HEK293T (cell line): ENCODE results near the gene CCDC88B.
A peak's percentile ranks its signal among the peaks of the same experiment; 100 is the strongest.

ENCODE experiments used
- ARNT ChIP-seq: fragments of 450-650 bp; IDR thresholded peaks from 2 replicates; pipeline ENCODE4 v1.6.1; 2017; ENCODE audit warnings: mild to moderate bottlenecking
- BHLHE40 ChIP-seq: fragments of 450-650 bp; IDR thresholded peaks from 2 replicates; pipeline ENCODE4 v1.6.1; 2016; ENCODE audit warnings: mild to moderate bottlenecking, moderate library complexity, borderline replicate concordance
- CTBP1 ChIP-seq: fragments of 450-650 bp; IDR thresholded peaks from 2 replicates; pipeline ENCODE4 v1.6.1; 2016; ENCODE audit warnings: borderline replicate concordance
- FOXA1 ChIP-seq: fragments of 450-650 bp; IDR thresholded peaks from 2 replicates; pipeline ENCODE4 v1.6.1; 2016; ENCODE audit warnings: mild to moderate bottlenecking
- FOXK2 ChIP-seq: fragments of 450-650 bp; IDR thresholded peaks from 2 replicates; pipeline ENCODE4 v1.6.1; 2016; ENCODE audit warnings: mild to moderate bottlenecking
- SP1 ChIP-seq: fragments of 450-650 bp; IDR thresholded peaks from 2 replicates; pipeline ENCODE4 v1.6.1; 2017
- SUZ12 ChIP-seq: fragments of 450-650 bp; IDR thresholded peaks from 2 replicates; pipeline ENCODE4 v1.6.1; 2016; ENCODE audit warnings: mild to moderate bottlenecking
- TARDBP ChIP-seq: fragments of 450-650 bp; IDR thresholded peaks from 2 replicates; pipeline ENCODE4 v1.6.1; 2016
- ZNF384 ChIP-seq: fragments of 450-650 bp; IDR thresholded peaks from 2 replicates; pipeline ENCODE4 v1.6.1; 2016
- TF ChIP-seq, protein P1 (sequence below): fragments of 450-650 bp; IDR thresholded peaks from 2 replicates; pipeline ENCODE4 v1.6.1; 2016

DNA sequence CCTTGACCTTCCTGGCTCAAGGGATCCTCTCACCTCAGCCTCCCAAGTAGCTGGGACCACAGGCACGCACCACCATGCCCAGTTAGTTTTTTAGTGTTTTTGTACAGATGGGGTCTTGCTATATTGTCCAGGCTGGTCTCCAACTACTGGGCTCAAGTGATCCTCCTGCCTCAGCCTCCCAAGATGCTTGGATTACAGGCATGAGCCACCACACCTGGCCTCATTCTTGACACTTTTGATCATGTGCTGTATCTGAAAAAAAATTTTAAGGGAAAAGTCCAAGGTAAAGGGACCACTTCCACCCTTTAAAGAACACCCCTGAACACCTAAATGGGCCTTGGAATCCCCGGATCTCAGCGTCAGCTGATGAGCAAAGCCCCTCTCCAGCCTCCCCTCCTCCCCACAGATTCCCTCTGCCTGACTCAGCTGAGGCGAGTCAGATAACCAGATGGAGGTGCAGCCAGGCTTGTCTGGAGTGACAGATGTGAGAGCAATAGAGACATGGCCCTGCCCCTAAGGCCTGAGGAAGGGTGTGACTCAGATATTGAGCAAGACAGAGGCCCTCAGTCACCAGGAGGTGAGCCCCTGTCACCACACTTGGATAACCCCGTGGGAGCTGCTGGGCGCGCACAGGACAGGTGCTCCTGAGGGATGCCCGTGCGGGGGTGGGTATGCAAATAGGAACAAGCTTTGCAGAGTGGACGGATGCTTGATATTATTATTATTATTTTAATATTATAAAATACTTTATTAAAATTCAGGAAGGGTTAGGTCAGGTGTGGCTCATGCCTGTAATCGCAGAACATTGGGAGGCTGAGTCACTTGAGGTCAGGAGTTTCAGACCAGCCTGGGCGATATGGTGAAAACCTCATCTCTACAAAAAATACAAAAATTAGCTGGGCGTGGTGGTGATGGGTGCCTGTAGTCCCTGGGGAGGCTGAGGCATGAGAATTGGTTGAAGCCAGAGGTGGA lies 5.0 kb upstream of the CCDC88B start:
- TF ChIP-seq BHLHE40: no peak
- TF ChIP-seq TARDBP: no peak
- no peak for TF ChIP-seq FOXK2
- no peak for TF ChIP-seq SP1
- no peak for TF ChIP-seq FOXA1
- TF ChIP-seq ARNT: no peak
- TF ChIP-seq, protein P1, sequence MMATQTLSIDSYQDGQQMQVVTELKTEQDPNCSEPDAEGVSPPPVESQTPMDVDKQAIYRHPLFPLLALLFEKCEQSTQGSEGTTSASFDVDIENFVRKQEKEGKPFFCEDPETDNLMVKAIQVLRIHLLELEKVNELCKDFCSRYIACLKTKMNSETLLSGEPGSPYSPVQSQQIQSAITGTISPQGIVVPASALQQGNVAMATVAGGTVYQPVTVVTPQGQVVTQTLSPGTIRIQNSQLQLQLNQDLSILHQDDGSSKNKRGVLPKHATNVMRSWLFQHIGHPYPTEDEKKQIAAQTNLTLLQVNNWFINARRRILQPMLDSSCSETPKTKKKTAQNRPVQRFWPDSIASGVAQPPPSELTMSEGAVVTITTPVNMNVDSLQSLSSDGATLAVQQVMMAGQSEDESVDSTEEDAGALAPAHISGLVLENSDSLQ: peak; percentile 62
- TF ChIP-seq ZNF384: no peak
- TF ChIP-seq CTBP1: no peak
- no peak for TF ChIP-seq SUZ12
